ENCODE measurements around the gene KRT25. TPM values are rescaled to one million over a fixed set of nuclear protein-coding genes. Genes with fewer than 3 reads are reported as not detected.
"Not testable (repeated sequence)": the region's sequence is repeated elsewhere in the genome, so short reads cannot be mapped to it uniquely, and the experiment has no call there.

The KRT25 gene
- total RNA-seq, 1 donor from 2014 or later: not detected

- DNase-seq (ENCODE audit: low read depth in 2 of 2): no peak
Observed at GRCh38 chr17:40760105-40761016, 5.2 kb upstream of the KRT25 start.

GRCh38 chr17:40753804-40754203 is 1.3 kb downstream of the KRT25 start:
- DNase-seq (ENCODE audit: low read depth in 2 of 2): no peak

- DNase-seq (ENCODE audit: low read depth in 2 of 2): no peak
Observed at GRCh38 chr17:40751065-40751464, 4.1 kb downstream of the KRT25 start.

GRCh38 chr17:40750391-40750790 is 4.7 kb downstream of the KRT25 start:
- DNase-seq (ENCODE audit: low read depth in 2 of 2): no peak

GRCh38 chr17:40748666-40749065 is 6.5 kb downstream of the KRT25 start:
- DNase-seq (ENCODE audit: low read depth in 2 of 2): not testable (repeated sequence)

- DNase-seq (ENCODE audit: low read depth in 2 of 2): no peak
Observed at GRCh38 chr17:40738553-40738952, 16.6 kb downstream of the KRT25 start.

GRCh38 chr17:40735016-40735415 is 20.1 kb downstream of the KRT25 start:
- no peak for DNase-seq (ENCODE audit: low read depth in 2 of 2)

- no peak for DNase-seq (ENCODE audit: low read depth in 2 of 2)
Observed at GRCh38 chr17:40734018-40734417, 21.1 kb downstream of the KRT25 start.

GRCh38 chr17:40730970-40731369 is 24.2 kb downstream of the KRT25 start:
- no peak for DNase-seq (ENCODE audit: low read depth in 2 of 2)

- DNase-seq (ENCODE audit: low read depth in 2 of 2): no peak
Observed at GRCh38 chr17:40727447-40728231, 27.5 kb downstream of the KRT25 start.

GRCh38 chr17:40726919-40727318 is 28.2 kb downstream of the KRT25 start:
- DNase-seq (ENCODE audit: low read depth in 2 of 2): peak; percentile 13 to 28

GRCh38 chr17:40724656-40725055 is 30.5 kb downstream of the KRT25 start:
- DNase-seq (ENCODE audit: low read depth in 2 of 2): no peak

GRCh38 chr17:40722241-40722640 is 32.9 kb downstream of the KRT25 start:
- DNase-seq (ENCODE audit: low read depth in 2 of 2): no peak

- no peak for DNase-seq (ENCODE audit: low read depth in 2 of 2)
Observed at GRCh38 chr17:40720899-40721298, 34.2 kb downstream of the KRT25 start.

- DNase-seq (ENCODE audit: low read depth in 2 of 2): no peak
Observed at GRCh38 chr17:40718930-40719329, 36.2 kb downstream of the KRT25 start.

GRCh38 chr17:40717776-40718175 is 37.4 kb downstream of the KRT25 start:
- DNase-seq (ENCODE audit: low read depth in 2 of 2): no peak

- peak in 1 of 2 donors; percentile 7 for DNase-seq (ENCODE audit: low read depth in 2 of 2)
Observed at GRCh38 chr17:40714473-40714872, 40.7 kb downstream of the KRT25 start.

- DNase-seq (ENCODE audit: low read depth in 2 of 2): peak; percentile 80 to 98
Observed at GRCh38 chr17:40707745-40708144, 47.4 kb downstream of the KRT25 start.

GRCh38 chr17:40705584-40705983 is 49.5 kb downstream of the KRT25 start:
- no peak for DNase-seq (ENCODE audit: low read depth in 2 of 2)

GRCh38 chr17:40703652-40704051 is 51.5 kb downstream of the KRT25 start, which contains the start of gene KRT24:
KRT24 (minus strand) TSS chr17:40703752; CDS start chr17:40703693, 59 bp downstream.
- no peak for DNase-seq (ENCODE audit: low read depth in 2 of 2)

- no peak for DNase-seq (ENCODE audit: low read depth in 2 of 2)
Observed at GRCh38 chr17:40702271-40702670, 52.9 kb downstream of the KRT25 start.

- DNase-seq (ENCODE audit: low read depth in 2 of 2): no peak
Observed at GRCh38 chr17:40699853-40700252, 55.3 kb downstream of the KRT25 start.

All from lung microvascular endothelial cell (primary cell).